Type B pancreatic cell (in vitro differentiated cells): ENCODE data around the gene BRICD5. TPM values are rescaled to one million over a fixed set of nuclear protein-coding genes. Genes with fewer than 3 reads are reported as not detected.

Experiments
- DNase-seq: peaks from one replicate; pipeline ENCODE4 v3.0.0; 2021; ENCODE audit warnings: mixed read lengths; ENCODE audit not compliant: unreplicated experiment; ENCODE audit errors: extremely low spot score
- H3K27ac Mint-ChIP-seq: 2 replicates; pipeline ENCODE4 v1.8.0; 2021; ENCODE audit warnings: mild to moderate bottlenecking, mixed read lengths
- H3K27me3 Mint-ChIP-seq: 2 replicates; pipeline ENCODE4 v1.8.0; 2021; ENCODE audit warnings: mixed read lengths
- H3K36me3 Mint-ChIP-seq: 2 replicates; pipeline ENCODE4 v1.8.0; 2021; ENCODE audit warnings: mixed read lengths
- H3K4me1 Mint-ChIP-seq: one replicate; pipeline ENCODE4 v1.8.0; 2021; ENCODE audit warnings: mixed read lengths; ENCODE audit not compliant: unreplicated experiment
- H3K4me3 Mint-ChIP-seq: 2 replicates; pipeline ENCODE4 v1.8.0; 2021; ENCODE audit warnings: mild to moderate bottlenecking, mixed read lengths
- H3K9me3 Mint-ChIP-seq: 2 replicates; pipeline ENCODE4 v1.8.0; 2021; ENCODE audit warnings: mixed read lengths
- total RNA-seq: library from RNA; stranded (reverse); gene quantifications from 2 replicates; pipeline ENCODE4 v1.2.1, GENCODE V29; 2021; ENCODE audit warnings: low replicate concordance
- TF ChIP-seq, protein P1 (sequence below): fragments of 200-600 bp; sonication (generic); conservative IDR thresholded peaks from 2 replicates; pipeline ENCODE4 v1.5.0; 2021; ENCODE audit warnings: antibody characterized with exemption, mild to moderate bottlenecking

Gene BRICD5
- total RNA-seq, 1 donor from 2014 or later = 16.6 TPM

DNA sequence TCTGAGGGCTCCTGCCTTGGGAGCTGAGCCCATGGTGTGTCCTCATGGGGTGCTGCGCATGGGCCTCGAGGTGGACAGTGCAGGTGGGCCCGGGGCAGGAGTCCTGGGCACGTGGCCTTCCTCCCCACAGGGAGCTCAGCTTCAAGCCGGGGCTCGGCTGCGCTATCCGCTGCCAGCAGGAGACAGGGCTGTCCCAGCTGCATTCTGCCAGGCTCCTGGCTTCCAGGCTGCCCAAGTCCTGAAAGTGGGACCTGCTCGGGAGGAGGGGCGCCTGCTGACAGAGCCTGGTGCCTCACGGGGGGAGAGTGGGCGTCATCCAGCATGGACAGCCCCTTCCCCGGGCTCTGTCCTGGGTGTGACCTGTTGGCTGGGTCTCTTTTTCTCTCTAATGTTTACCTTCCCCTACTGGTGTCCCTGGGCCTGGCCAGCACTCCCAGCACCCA, 48.0 kb downstream of the BRICD5 start:
- TF ChIP-seq, protein P1, sequence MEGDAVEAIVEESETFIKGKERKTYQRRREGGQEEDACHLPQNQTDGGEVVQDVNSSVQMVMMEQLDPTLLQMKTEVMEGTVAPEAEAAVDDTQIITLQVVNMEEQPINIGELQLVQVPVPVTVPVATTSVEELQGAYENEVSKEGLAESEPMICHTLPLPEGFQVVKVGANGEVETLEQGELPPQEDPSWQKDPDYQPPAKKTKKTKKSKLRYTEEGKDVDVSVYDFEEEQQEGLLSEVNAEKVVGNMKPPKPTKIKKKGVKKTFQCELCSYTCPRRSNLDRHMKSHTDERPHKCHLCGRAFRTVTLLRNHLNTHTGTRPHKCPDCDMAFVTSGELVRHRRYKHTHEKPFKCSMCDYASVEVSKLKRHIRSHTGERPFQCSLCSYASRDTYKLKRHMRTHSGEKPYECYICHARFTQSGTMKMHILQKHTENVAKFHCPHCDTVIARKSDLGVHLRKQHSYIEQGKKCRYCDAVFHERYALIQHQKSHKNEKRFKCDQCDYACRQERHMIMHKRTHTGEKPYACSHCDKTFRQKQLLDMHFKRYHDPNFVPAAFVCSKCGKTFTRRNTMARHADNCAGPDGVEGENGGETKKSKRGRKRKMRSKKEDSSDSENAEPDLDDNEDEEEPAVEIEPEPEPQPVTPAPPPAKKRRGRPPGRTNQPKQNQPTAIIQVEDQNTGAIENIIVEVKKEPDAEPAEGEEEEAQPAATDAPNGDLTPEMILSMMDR = no peak
- H3K27ac Mint-ChIP-seq = no peak overlapping the region
- no peaks in the 10 kb centered on the region for H3K36me3 Mint-ChIP-seq
- no peaks in the 10 kb centered on the region for H3K4me1 Mint-ChIP-seq
- no peaks in the 10 kb centered on the region for H3K9me3 Mint-ChIP-seq
- no peak overlapping the region for H3K4me3 Mint-ChIP-seq
- no peaks in the 10 kb centered on the region for H3K27me3 Mint-ChIP-seq
- DNase-seq = no peak

DNA sequence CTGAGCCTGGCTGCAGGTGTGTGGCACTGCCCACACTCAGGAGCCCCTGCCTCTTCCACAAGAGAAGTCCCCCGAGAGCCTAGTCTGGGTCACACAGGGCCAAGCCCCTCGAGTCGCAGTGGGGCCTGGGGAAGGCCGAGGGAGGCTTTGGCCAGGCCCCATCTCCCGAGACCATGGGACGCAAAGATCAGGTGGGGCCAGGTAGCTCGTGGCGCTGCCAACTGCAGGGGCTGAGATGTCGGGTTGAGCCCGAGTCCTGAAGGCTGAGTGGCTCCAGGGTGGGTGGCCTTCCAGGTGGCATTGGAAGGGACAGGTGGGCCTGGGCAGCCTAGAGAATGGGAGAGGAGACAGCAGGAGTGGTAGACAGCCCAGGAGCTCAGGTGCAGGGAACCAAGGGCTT, 48.8 kb downstream of the BRICD5 start:
- Mint-ChIP-seq H3K27ac (peak overlapping the region; percentile 53), H3K27me3 (no peaks in the 10 kb centered on the region)
- TF ChIP-seq, protein P1 = no peak

DNA sequence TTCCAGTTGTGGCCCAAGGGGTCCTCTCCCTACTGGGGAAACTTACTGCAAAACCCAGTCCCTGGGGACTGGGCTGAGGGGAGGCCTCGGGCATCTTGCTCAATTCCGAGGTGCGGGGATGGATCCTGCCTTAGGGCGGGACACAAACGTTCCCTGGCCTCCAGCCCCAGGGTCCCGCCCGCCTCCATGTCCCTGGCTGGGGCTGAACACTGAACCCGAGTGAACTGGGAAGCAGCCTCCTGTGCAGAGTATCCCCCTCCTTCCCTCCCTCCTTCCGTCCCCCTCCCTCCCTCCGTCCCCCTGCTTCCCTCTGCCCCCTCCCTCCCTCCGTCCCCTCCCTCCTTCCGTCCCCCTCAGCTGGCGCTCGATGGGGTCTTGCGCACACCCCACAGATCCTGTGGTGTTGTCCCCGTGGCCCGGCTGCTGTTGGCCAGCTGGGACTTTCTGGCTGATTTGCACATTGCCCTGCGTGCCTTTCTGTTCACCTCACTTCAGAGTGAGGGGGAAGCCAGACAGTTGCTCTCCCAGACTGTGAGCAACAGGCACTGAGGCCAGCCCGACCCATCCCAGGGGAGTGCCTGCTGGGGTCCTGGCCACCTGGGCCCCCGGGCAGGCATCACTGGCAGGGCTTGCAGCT, 49.6 kb downstream of the BRICD5 start:
- no peaks in the 10 kb centered on the region for H3K9me3 Mint-ChIP-seq
- no peaks in the 10 kb centered on the region for H3K36me3 Mint-ChIP-seq
- TF ChIP-seq, protein P1 = no peak
- no peak for DNase-seq
- H3K4me3 Mint-ChIP-seq = no peak overlapping the region
- peaks cover 15% of the 10 kb centered on the region for H3K4me1 Mint-ChIP-seq
- no peaks in the 10 kb centered on the region for H3K27me3 Mint-ChIP-seq
- no peak overlapping the region for H3K27ac Mint-ChIP-seq

More for the DNA sequence above, 48.8 kb downstream of the BRICD5 start:
- H3K9me3 Mint-ChIP-seq = no peaks in the 10 kb centered on the region
- H3K4me3 Mint-ChIP-seq = no peak overlapping the region
- DNase-seq = no peak
- no peaks in the 10 kb centered on the region for H3K36me3 Mint-ChIP-seq
- peaks cover 6% of the 10 kb centered on the region for H3K4me1 Mint-ChIP-seq

Other genes starting within 250 kb of the BRICD5 start
- 3,017 and 3,035 TPM in 2 replicates for gene RPS2, start 246.0 kb downstream of the BRICD5 start, total RNA-seq
- not detected in 2 replicates for gene RNF151, start 244.0 kb downstream of the BRICD5 start, total RNA-seq
- gene TBL3, start 238.8 kb downstream of the BRICD5 start, total RNA-seq = 37.0 and 40.0 TPM in 2 replicates
- gene NOXO1, start 229.4 kb downstream of the BRICD5 start, total RNA-seq = 0.63 and 2.0 TPM in 2 replicates
- gene GFER, start 226.7 kb downstream of the BRICD5 start, total RNA-seq = 25.3 and 31.6 TPM in 2 replicates
- gene SYNGR3, start 220.9 kb downstream of the BRICD5 start, total RNA-seq = 2.4 and 2.5 TPM in 2 replicates
- gene ZNF598, start 201.0 kb downstream of the BRICD5 start, total RNA-seq = 43.9 and 46.1 TPM in 2 replicates
- 3.9 and 4.7 TPM in 2 replicates for gene NPW, start 191.1 kb downstream of the BRICD5 start, total RNA-seq
- 23.3 and 23.4 TPM in 2 replicates for gene NHERF2, start 184.0 kb downstream of the BRICD5 start, total RNA-seq
- gene NTHL1, start 163.0 kb downstream of the BRICD5 start, total RNA-seq = 18.1 and 37.6 TPM in 2 replicates
- gene TSC2, start 162.9 kb downstream of the BRICD5 start, total RNA-seq = 131 and 208 TPM in 2 replicates
- 76.2 and 131 TPM in 2 replicates for gene PKD1, start 75.0 kb downstream of the BRICD5 start, total RNA-seq
- gene RAB26, start 62.2 kb downstream of the BRICD5 start, total RNA-seq = 7.4 and 9.9 TPM in 2 replicates
- 71.0 and 81.6 TPM in 2 replicates for gene TRAF7, start 55.1 kb downstream of the BRICD5 start, total RNA-seq
- gene CASKIN1, start 14.3 kb downstream of the BRICD5 start, total RNA-seq = 2.7 and 6.3 TPM in 2 replicates
- gene MLST8, start 5.4 kb downstream of the BRICD5 start, total RNA-seq = 44.9 and 56.8 TPM in 2 replicates
- 16.2 and 25.5 TPM in 2 replicates for gene PGP, start 4.0 kb upstream of the BRICD5 start, total RNA-seq
- gene E4F1, start 12.7 kb upstream of the BRICD5 start, total RNA-seq = 24.9 and 30.4 TPM in 2 replicates
- gene DNASE1L2, start 25.6 kb upstream of the BRICD5 start, total RNA-seq = 0.57 and 2.6 TPM in 2 replicates
- 72.7 and 89.7 TPM in 2 replicates for gene ECI1, start 40.7 kb upstream of the BRICD5 start, total RNA-seq
- 180 and 241 TPM in 2 replicates for gene RNPS1, start 57.3 kb upstream of the BRICD5 start, total RNA-seq
- 10.5 and 12.5 TPM in 2 replicates for gene ABCA3, start 129.9 kb upstream of the BRICD5 start, total RNA-seq
- 15.5 and 36.0 TPM in 2 replicates for gene CCNF, start 218.6 kb upstream of the BRICD5 start, total RNA-seq
- 10.5 and 31.6 TPM in 2 replicates for gene TEDC2, start 249.2 kb upstream of the BRICD5 start, total RNA-seq